ENCODE results near the gene HSD3B7. TPM values are rescaled to one million over a fixed set of nuclear protein-coding genes. Genes with fewer than 3 reads are reported as not detected.

The HSD3B7 gene
- total RNA-seq, 6 experiments from 2014 or later = 54.6 to 219 (median 86.9) TPM

DNA sequence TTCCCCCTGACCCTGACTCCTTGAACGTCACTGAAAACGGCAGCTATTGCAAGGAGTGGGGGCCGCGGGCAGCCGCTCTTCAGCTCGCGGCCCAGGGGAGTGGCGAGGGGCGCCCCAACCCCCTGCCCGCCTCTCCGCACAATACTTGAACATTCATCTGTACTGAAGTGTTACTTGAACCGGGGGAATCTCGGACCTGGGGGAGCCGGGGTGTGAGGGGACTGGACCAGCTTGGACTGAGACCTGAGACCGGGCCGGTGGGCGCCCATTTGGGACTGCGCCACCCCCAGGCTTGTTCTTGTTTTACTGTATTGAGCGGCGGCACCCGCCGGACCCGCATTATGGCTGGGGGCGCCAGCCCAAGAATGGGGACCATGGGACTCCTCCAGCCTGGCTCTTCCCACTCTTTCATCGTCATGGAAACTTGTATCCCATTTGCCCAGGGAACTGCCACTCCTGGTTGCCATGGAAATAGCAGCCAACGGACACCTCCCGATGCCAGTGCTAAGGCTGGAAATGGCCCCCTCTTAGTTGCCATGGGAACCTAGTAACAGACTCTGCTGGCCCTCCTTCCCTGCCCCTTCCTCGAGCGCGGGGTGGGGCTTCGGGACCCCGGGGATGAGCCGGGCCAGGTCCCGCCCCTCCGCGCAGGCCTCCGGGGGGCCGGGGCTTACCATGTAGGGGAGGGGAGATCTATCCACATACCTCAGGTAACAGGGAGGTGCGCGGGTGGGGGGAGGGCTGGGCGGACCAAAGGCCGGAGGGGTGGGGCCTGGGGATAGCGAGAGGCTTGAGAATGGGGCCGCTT lies 36.9 kb upstream of the HSD3B7 start:
- Histone ChIP-seq H3K9me3 (no peaks in the 10 kb centered on the region), H3K36me3 (no peaks in the 10 kb centered on the region), H3K27me3 (no peaks in the 10 kb centered on the region), H3K27ac (peak overlapping the region; percentile 94 to 96 (median 96)), H3K4me1 (peaks cover 0 to 28% (median 13%) of the 10 kb centered on the region in 4 donors), H3K4me3 (peak overlapping the region; percentile 94 to 96 (median 95))
- intact Hi-C loops (cut with DNase I) = no loop called here
- ATAC-seq (peak; percentile 35 to 62 (median 44)), DNase-seq (peak; percentile 79 to 92 (median 89))
- WGBS (ENCODE audit: insufficient coverage, low coverage, low lambda C conversion rate, missing lambda C conversion rate) = 49% methylated on average over 10 of the region's 44 CpGs
- TF ChIP-seq POLR2A (IDR thresholded peaks at IDR 0.05) = no peak

GRCh38 chr16:30948667-30949649 lies 36.0 kb upstream of the HSD3B7 start, which contains the start of gene ORAI3:
Gene ORAI3, plus strand, starts transcription at chr16:30949068. Its CDS starts 222 bp downstream, at chr16:30949290.
- TF ChIP-seq POLR2A (IDR thresholded peaks at IDR 0.05) = peak; percentile 89
- TF ChIP-seq, protein P1, sequence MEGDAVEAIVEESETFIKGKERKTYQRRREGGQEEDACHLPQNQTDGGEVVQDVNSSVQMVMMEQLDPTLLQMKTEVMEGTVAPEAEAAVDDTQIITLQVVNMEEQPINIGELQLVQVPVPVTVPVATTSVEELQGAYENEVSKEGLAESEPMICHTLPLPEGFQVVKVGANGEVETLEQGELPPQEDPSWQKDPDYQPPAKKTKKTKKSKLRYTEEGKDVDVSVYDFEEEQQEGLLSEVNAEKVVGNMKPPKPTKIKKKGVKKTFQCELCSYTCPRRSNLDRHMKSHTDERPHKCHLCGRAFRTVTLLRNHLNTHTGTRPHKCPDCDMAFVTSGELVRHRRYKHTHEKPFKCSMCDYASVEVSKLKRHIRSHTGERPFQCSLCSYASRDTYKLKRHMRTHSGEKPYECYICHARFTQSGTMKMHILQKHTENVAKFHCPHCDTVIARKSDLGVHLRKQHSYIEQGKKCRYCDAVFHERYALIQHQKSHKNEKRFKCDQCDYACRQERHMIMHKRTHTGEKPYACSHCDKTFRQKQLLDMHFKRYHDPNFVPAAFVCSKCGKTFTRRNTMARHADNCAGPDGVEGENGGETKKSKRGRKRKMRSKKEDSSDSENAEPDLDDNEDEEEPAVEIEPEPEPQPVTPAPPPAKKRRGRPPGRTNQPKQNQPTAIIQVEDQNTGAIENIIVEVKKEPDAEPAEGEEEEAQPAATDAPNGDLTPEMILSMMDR (IDR thresholded peaks at IDR 0.05) = no peak
- H3K4me3 ChIP-seq = peak within 1 kb of the TSS; percentile 94 to 96 (median 95)
- no peaks in the 10 kb centered on the region for H3K9me3 ChIP-seq
- H3K36me3 ChIP-seq = no peaks in the 10 kb centered on the region
- 1% methylated on average over 16 of the region's 70 CpGs for WGBS (ENCODE audit: insufficient coverage, low coverage, low lambda C conversion rate, missing lambda C conversion rate)
- peak; percentile 89 to 92 (median 90) for DNase-seq
- peak within 1 kb of the TSS; percentile 94 to 96 (median 96) for H3K27ac ChIP-seq
- peak; percentile 51 to 70 (median 62) for ATAC-seq
- H3K4me1 ChIP-seq = peaks cover 0 to 37% (median 17%) of the 10 kb centered on the region in 4 donors
- intact Hi-C loops (cut with DNase I) = no loop called here
- H3K27me3 ChIP-seq = no peaks in the 10 kb centered on the region

- DNase-seq = peak; percentile 94 to 98 (median 98)
- TF ChIP-seq POLR2A (IDR thresholded peaks at IDR 0.05) = peak; percentile 93
- TF ChIP-seq, protein P1 (IDR thresholded peaks at IDR 0.05) = peak in 2 of 4 donors; percentile 25 to 27
- Histone ChIP-seq H3K36me3 (no peaks in the 10 kb centered on the region), H3K4me1 (peaks cover 0 to 46% (median 22%) of the 10 kb centered on the region in 4 donors), H3K27ac (peak overlapping the region; percentile 94 to 96 (median 96)), H3K27me3 (no peaks in the 10 kb centered on the region), H3K4me3 (peak overlapping the region; percentile 94 to 96 (median 95)), H3K9me3 (no peaks in the 10 kb centered on the region)
- intact Hi-C loops (cut with DNase I) = no loop called here
- ATAC-seq = peak; percentile 71 to 84 (median 74)
- 2% methylated on average over 18 of the region's 21 CpGs for WGBS (ENCODE audit: insufficient coverage, low coverage, low lambda C conversion rate, missing lambda C conversion rate)
Measured at GRCh38 chr16:30949650-30950515, 35.1 kb upstream of the HSD3B7 start.

GRCh38 chr16:30950516-30951065 lies 34.4 kb upstream of the HSD3B7 start:
- no peaks in the 10 kb centered on the region for H3K9me3 ChIP-seq
- intact Hi-C loops (cut with DNase I) = no loop called here

More at GRCh38 chr16:30950516-30951065, 34.4 kb upstream of the HSD3B7 start:
- Histone ChIP-seq H3K4me1 (peaks cover 0 to 53% (median 25%) of the 10 kb centered on the region in 4 donors), H3K27ac (peak overlapping the region; percentile 94 to 96 (median 96)), H3K36me3 (no peaks in the 10 kb centered on the region), H3K4me3 (peak overlapping the region; percentile 94 to 96 (median 95)), H3K27me3 (no peaks in the 10 kb centered on the region)
- ATAC-seq (no peak), DNase-seq (no peak)
- WGBS (ENCODE audit: insufficient coverage, low coverage, low lambda C conversion rate, missing lambda C conversion rate) = 29% methylated on average over 5 of the region's 8 CpGs
- TF ChIP-seq, protein P1 (IDR thresholded peaks at IDR 0.05) = no peak
- no peak for TF ChIP-seq POLR2A (IDR thresholded peaks at IDR 0.05)
